GM19372 (cell line): ENCODE measurements around the gene TNS3.
"Not testable (repeated sequence)": the region's sequence is repeated elsewhere in the genome, so short reads cannot be mapped to it uniquely, and the experiment has no call there.

Experiments
- ATAC-seq: cut with Tn5 transposase; IDR thresholded peaks from one replicate; pipeline ENCODE4 v1.9.1; 2021; ENCODE audit warnings: mild to moderate bottlenecking, low read depth, moderate library complexity; ENCODE audit not compliant: unreplicated experiment

The TNS3 gene

GRCh38 chr7:47581804-47582763, at the start of gene TNS3:
Gene TNS3, minus strand, starts transcription at chr7:47582111. Its CDS starts 142,475 bp downstream, at chr7:47439636.
- no peak for ATAC-seq

GRCh38 chr7:47631711-47632110, 49.8 kb upstream of the TNS3 start:
- no peak for ATAC-seq

GRCh38 chr7:47627580-47628283, 45.8 kb upstream of the TNS3 start:
- ATAC-seq, result peak; percentile 61

GRCh38 chr7:47625861-47626715, 44.2 kb upstream of the TNS3 start:
- no peak for ATAC-seq

GRCh38 chr7:47624689-47625088, 42.8 kb upstream of the TNS3 start:
- ATAC-seq, result no peak

- ATAC-seq, result no peak
These were observed 41.2 kb upstream of the TNS3 start for GRCh38 chr7:47622946-47623640.

- no peak for ATAC-seq
These were observed 40.7 kb upstream of the TNS3 start for GRCh38 chr7:47622586-47622945.

- ATAC-seq, result no peak
These were observed 40.2 kb upstream of the TNS3 start for GRCh38 chr7:47621979-47622561.

GRCh38 chr7:47621347-47621746, 39.4 kb upstream of the TNS3 start:
- no peak for ATAC-seq

- no peak for ATAC-seq
These were observed 37.9 kb upstream of the TNS3 start for GRCh38 chr7:47619806-47620205.

- ATAC-seq, result no peak
These were observed 35.2 kb upstream of the TNS3 start for GRCh38 chr7:47617131-47617530.

- no peak for ATAC-seq
These were observed 32.5 kb upstream of the TNS3 start for GRCh38 chr7:47614450-47614849.

- ATAC-seq, result no peak
These were observed 29.2 kb upstream of the TNS3 start for GRCh38 chr7:47611045-47611511.

GRCh38 chr7:47610506-47611044, 28.7 kb upstream of the TNS3 start:
- ATAC-seq, result no peak

GRCh38 chr7:47609803-47610452, 28.0 kb upstream of the TNS3 start:
- ATAC-seq, result no peak

GRCh38 chr7:47606593-47607046, 24.7 kb upstream of the TNS3 start:
- not testable (repeated sequence) for ATAC-seq

- ATAC-seq, result no peak
These were observed 24.1 kb upstream of the TNS3 start for GRCh38 chr7:47605816-47606575.

- no peak for ATAC-seq
These were observed 22.6 kb upstream of the TNS3 start for GRCh38 chr7:47604496-47604890.
